ENCODE measurements around the gene BUB3.
A peak's percentile ranks its signal among the peaks of the same experiment; 100 is the strongest.

DNA sequence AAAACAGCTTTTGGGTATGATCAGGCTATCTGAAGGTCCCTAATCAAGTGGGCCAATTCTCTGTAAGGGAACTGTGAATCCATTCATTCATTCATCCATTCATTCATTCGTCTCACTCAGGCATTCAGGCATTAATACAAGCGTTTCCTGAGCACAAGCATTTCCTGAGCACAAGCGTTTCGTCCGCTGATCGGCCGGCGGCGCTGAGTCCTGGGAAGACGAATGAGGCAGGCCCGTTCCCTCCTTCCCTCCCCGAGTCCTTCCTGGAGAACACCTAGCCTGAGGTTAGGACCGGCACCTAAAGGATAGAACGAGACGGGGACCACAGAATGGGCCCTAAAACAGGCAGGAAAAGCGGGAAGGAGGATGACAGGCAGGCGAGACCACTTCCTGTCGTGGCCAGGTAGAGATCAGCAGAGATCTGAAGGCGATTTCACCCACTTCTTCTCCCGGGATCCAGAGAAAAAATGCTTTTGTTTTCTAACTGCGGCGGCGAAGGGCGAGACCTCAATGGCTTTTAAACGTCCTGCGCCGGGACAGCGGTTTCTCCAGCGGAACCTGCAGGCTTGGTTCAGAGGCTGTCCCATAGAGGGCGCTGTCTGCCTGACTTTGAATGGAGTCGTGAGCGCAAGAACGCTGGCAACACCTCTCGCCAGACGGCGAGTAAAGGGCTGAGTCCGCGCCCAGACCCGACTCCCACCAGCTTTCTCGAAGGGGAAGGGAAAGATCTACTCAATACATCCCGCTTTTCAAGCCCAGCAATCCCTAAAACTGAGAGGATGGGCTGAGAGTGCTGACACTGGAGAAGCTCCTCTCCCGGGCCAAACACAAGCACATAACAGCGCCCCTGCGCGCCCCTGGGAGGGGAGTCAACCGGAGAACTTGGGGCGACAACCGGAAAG lies 21.4 kb upstream of the BUB3 start:
- TF ChIP-seq EZH2 (IDR thresholded peaks at IDR 0.05; ENCODE audit: insufficient read depth, poor library complexity, severe bottlenecking) = peak; percentile 49
- no peak for TF ChIP-seq EZH2phosphoT487 (IDR thresholded peaks at IDR 0.05; ENCODE audit: insufficient read depth, low read depth)
